Inflammatory macrophage treated with lipopolysaccharide for 1 hour (primary cell): ENCODE data around the gene CDH4.
"Not testable (repeated sequence)": the region's sequence is repeated elsewhere in the genome, so short reads cannot be mapped to it uniquely, and the experiment has no call there.

ENCODE experiments used
- DNase-seq, 2 donors: peaks; one replicate each; pipeline ENCODE4 v3.0.0-alpha.2; 2020 to 2022

The CDH4 gene

DNA sequence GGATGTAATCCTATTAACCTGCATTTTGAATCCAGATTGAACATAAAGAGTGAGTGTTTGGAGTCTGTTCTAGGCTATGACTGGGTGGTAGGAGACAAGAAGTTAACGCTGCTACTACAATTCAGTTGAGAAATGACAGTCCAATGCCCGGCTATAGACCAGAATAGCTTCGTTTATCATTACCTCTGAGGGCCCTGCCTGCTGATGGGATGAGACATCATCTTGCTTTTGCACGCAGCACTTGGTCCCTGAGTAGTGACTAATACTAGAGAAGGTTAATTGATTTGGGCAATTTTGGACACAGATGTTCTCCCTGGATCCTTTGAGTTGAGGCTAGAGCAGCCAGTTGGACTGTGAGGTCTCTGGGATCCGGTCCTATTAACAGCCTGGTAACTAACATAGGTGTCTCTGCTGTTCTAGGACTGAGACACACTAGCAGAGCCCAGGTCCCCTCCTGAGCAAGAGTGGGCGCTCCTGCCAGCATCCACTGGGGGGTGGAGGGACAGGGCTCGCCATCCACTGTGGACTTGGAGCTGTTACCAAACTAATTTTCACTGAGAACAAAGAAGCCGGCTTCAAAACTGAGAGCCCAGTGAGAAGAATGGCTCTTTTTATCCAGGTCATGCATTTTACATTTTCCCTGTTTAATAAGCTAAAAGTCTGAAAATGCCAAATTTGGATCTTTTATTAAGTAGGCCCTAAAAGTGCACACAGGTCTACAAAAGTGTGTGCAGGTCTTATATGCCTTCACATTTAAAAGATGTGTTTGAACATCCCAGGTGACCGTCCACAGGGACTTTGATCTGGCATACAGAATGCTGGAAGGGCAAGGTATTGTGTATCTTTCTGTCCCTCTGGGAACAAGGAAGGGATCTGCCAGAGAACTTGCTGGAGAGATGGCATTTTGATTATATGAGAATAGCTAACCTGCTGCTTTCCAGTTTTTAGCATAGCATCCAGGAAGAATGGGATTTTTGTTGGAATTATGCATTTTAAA lies 212.5 kb downstream of the CDH4 start:
- DNase-seq: no peak

DNA sequence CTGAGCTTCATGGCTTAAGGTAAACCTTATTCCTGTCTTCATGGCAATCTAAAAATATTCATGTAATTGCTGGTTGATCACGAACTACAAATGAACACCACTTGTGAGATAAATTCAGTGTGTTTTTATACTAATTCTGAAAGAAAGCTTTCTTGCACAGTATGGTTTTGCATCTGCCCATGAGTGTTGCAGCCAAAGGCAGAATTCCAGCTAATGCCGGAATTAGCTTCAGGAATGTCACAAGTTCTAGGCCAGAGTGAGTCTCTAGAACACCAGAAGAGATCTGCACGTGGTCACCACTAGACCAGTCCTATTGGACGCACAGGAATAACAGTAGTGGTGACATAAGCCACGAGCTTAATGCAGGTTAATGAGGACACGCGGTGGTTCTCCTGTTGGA lies 223.7 kb downstream of the CDH4 start:
- no peak for DNase-seq

GRCh38 chr20:61476956-61477355 lies 224.9 kb downstream of the CDH4 start:
- DNase-seq: no peak

DNA sequence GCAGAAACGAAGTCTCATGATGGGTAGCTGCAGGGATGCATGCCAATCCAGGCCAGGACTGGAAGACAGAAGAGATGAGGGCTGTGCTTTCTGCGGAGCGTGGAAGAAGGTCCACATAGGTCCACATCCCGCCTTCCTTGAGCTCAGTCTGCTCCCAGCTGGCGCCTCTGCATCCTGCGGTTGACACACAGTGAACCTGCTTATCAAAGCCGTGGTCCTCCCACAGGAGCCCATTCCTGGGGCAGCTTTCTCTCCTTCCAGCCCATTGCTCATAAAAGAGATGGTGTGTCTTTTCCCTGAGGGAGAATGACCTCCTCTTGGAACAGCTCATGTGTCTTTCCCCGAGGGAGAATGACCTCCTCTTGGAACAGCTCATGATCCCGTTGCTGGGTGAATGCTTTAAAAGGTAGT lies 225.4 kb downstream of the CDH4 start:
- DNase-seq: no peak

GRCh38 chr20:61478094-61478493 lies 226.0 kb downstream of the CDH4 start:
- no peak for DNase-seq

DNA sequence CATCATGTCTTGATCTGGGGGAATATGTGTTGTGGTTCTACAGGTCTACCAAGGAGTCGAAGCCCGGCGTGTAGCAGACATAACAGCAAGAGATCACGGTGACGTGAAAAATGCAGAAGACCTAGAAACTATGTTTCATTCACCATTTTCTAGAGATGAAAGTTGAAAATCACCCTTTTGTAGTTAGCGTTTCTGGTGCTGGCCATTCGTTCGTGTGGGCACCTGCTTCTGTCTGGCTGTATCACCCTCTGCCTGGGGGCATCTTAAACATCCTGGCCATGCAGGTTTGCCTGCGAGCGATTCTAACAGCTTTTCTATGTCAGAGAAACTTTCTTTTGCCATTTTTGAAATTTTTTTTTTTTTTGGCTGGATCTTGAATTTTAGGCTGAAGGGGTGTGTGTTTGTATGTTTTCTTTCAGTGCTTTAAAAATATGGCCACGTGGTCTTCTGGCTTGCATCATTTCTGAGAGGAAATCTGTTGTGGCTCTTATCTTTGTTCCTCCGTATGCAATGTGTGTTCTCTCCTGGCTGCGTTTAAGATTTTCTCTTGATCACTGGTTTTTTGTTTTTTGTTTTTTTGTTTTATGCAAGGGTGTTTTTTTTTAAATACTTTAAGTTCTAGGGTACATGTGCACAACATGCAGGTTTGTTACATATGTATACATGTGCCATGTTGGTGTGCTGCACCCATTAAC lies 226.7 kb downstream of the CDH4 start:
- DNase-seq: no peak

DNA sequence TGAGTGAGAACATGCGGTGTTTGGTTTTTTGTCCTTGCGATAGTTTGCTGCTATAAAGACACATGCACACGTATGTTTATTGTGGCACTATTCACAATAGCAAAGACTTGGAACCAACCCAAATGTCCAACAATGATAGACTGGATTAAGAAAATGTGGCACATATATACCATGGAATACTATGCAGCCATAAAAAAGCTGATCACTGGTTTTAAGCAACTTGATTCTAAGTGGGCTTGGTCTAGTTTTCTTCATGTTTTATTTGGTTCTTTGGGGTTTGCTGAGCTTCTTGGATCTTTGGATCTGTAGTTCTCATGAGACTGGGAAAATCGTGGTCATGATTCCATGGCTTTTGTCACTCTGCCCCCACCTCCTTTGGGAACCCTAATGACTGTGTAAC lies 227.4 kb downstream of the CDH4 start:
- not testable (repeated sequence) for DNase-seq

DNA sequence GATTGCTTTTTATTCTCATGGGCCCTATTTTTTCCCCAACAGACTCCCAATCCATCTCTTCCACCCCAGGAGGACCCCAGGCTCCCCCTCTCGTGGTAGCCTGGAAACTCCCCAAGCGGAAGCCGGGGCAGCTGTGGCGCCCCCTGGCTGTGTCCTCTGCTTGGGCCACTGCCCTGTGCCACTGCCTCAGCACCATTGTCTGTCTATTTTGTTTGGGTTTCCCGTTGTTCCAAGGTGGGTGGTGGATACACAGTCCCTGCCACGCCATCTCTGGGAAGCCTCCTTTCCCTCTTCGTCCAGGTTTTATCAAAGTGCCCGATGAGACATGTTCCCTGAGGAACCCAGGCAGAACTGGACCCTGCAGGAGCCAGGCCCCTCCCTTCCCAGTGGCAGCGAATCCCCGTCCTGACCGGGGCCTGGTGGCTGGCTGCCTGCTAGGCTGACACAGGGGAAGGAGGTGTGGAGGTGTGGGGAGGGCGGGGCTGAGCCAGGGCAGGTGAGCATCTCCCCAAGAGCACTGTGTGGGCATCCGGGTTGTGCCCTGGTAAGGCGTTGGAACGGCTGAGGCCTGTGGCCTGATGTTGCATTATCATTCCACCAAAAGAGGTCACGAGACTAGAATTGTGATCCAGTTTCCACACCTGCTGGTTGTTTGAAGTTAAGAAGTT lies 228.2 kb downstream of the CDH4 start:
- no peak for DNase-seq

DNA sequence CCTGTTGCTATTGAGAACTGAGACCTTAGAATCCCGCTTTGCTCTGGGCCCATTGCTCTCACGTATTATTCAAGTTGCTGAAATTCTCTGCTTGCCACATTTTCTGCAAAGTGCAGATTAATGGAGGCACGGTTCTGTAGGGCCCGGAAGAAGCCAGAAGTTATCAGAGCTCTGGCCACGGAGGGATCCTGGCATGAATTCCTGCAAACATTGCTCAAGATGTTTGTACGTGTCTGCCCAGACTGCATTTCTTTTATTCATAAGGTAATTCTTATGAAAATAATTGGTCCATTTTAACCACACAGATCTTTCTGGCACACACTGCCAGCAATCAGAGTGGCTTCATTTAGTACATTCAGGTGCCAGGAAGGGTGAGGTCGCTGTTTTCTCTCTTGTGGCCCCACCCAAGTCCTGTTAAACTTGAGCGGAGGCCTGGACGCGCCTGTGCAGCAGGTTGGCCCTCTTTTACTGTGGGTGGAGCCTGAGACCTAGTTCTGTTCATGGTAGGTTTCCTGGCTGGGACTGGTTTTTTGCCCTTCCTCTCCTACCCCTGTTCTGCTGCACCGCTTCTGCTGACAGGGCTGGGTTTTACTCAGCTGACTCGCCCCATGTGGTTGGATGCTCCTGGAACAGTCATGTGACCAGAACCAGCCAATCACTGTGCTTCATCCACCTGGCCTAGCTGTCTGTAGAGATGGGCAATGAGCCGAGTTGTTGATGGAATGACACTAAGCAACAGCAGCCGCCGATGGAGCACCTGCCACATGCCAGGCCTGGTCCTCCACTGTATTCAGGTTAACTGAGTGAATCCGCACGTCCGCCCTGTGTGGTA lies 230.2 kb downstream of the CDH4 start:
- DNase-seq: no peak

GRCh38 chr20:61482901-61483300 lies 230.8 kb downstream of the CDH4 start:
- DNase-seq: no peak

GRCh38 chr20:61483336-61484067 lies 231.4 kb downstream of the CDH4 start:
- DNase-seq: no peak

DNA sequence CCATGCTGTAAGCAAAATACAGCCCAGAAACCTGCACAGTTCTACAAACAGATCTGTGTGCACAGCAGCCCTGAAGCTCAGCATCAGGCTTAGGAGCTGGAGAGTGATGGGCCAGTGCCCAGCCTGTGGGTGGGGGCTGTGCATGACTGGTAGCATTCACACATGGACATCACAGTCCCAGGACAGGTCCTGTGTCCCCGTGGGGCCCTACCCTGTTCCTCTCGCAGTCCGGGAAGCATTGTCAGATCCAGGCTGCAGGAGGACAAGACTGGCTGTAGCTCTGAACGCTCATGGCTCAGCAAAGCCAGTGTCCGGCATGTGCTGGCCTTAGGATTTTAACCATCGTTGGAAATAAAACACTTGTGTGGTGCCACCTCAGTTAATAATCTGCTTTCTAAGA lies 234.1 kb downstream of the CDH4 start:
- DNase-seq: no peak

DNA sequence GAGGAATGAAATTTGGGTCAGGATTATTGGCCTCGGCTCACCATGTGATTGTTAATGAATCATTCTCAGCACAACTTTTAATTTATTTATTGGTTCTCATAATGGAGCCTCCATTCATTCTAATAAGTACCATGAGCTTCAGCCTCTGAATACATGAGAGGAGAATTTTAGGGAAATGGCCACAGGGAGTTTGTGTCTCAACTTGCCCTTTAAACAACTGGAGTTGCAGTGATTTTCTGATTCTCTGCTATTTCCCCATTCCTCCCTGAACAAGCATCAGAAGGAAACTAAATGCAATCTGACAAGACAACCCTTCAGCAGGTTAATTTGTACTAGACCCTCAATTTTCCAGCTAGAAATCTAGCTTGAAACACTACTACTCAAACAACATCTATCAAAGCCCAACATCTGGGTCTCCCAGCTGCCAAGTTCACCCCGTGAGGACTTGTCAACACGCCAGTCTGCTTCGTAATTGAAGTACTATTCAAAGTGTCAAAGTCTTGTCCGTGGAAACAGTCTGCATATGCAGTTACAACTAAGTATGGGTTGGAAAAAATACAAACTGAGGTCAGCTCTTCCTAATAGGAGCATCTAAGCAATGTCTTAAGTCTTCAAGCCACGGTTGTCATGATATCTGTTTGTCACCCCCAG lies 235.4 kb downstream of the CDH4 start:
- DNase-seq: no peak

- no peak for DNase-seq
Measured at GRCh38 chr20:61487997-61488371, 235.9 kb downstream of the CDH4 start.

DNA sequence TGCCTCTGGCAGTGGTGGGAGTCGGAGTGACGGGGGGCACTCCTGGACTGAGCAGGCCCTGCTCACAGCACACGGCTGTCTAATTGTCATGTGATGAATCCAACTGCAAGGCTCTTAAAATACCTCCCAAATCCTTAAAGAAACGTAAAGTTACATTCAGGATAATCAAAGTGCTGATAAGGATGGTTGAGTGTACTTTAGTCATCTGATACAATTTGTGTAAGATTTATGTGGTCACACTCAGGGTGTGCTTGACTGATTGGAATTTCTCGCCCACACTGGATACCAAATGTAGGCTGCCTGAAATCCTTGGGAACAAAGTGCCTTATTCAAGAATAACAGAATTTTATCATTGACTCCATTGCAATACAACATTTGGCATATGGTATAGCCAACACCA lies 238.7 kb downstream of the CDH4 start:
- DNase-seq: no peak

DNA sequence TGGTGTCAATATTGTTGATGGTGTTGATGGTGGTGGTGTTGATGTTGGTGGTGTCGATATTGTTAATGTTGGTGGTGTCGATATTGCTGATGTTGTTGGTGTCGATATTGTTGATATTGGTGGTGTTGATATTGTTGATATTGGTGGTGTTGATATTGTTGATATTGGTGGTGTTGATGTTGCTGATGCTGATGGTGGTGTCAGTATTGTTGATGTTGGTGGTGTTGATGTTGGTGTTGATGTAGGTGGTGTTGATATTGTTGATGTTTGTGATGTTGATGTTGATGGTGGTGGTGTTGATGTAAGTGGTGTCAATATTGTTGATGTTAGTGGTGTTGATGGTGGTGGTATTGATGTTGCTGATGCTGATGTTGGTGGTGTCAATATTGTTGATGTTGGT lies 240.0 kb downstream of the CDH4 start:
- DNase-seq: no peak

DNA sequence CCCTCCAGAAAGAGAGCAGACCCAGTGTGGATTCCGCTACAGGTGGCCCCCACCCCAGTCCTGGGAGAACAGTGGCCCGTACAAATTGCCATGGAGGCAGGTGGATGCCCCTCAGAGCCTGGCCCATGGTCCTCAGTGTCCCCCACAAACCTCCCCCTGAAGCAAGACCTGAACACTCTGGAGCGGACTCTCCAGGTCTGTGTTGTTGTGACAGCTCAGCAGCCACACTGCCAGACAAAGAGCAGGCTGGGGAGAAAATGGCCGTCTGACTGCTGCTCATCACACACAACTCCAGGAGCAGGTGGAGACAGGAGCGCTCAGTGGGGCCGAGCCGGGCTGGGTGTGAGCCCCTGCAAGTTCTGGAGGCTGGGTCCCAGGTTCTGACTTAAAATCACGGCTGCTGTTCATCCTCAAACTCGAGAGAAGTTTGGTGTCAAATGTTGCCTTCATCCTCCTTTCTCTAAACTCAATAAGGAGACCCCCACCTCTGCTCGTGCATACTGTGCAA lies 241.8 kb downstream of the CDH4 start:
- DNase-seq: no peak

DNA sequence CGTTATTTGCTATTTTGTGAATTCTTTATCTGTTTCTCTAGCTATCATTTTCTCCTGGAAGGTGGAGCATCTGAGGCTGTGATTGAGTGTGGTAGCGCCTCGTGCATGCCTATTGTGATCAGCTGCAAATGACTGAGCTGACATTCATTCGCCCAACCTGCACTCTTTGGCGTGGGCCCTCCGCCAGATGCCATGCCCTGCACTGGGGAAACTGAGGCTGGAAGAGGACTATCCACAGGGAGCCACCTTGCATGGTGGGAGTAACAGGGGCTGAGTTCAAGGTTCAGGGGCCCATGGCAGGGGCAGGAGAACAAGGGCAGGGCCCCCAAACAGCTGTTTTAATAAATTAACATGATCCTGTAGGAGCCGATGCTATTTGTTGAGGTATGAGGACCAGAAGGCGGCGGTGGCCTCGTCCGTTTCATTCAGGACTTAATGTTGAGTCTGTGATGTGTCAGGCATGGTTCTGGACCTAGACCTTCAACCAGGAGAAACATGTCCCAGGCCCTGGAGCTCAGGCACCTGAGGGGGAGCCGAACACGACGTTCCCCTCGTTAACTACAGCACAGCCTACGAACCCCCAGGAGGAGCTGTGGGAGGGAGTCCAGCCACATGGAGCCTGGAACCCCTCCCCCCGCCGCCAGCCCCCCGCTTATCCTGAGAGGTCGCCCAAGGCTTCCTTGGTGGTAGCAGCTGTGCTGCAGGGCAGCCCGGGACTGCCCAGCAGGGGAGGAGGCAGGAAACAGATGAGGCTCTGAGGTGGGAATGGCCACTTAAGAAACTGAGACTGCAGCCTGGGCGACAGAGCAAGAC lies 242.9 kb downstream of the CDH4 start:
- DNase-seq: no peak

GRCh38 chr20:61497029-61497627 lies 245.1 kb downstream of the CDH4 start:
- DNase-seq: no peak
